Measurements from ENCODE around the gene SLC22A12. TPM values are rescaled to one million over a fixed set of nuclear protein-coding genes. Genes with fewer than 3 reads are reported as not detected.

SLC22A12 gene
- total and polyA plus RNA-seq, 2 of the 8 experiments (the other 6 are each of a cell fraction or from before 2014, with no cell fraction given), result not detected

DNA sequence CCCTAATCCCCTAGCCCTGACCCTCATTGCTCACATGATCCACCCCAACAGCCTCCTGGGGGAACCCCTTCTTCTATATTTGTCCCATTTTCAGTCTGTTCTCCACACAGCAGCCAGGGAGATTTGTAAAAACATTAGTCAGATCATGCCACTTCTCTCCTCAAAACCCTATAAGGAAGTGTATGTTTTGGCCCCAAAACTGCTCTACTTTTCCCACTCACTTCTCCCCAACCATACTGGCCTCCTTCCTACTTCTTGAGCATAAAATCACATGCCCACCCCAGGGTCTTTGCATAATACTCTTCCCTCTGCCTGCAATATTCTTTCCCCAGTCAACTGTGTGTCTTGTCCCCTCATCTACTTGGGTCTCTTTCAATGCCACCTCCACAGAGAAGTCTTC lies 4.7 kb upstream of the SLC22A12 start (continued):
- TF ChIP-seq, protein P1, sequence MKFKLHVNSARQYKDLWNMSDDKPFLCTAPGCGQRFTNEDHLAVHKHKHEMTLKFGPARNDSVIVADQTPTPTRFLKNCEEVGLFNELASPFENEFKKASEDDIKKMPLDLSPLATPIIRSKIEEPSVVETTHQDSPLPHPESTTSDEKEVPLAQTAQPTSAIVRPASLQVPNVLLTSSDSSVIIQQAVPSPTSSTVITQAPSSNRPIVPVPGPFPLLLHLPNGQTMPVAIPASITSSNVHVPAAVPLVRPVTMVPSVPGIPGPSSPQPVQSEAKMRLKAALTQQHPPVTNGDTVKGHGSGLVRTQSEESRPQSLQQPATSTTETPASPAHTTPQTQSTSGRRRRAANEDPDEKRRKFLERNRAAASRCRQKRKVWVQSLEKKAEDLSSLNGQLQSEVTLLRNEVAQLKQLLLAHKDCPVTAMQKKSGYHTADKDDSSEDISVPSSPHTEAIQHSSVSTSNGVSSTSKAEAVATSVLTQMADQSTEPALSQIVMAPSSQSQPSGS (IDR thresholded peaks at IDR 0.05; ENCODE audit: low read length), result no peak
- no peak for TF ChIP-seq BRCA1 (IDR thresholded peaks at IDR 0.05; ENCODE audit: low read depth, low read length)
- no peak for TF ChIP-seq POLR2A (IDR thresholded peaks at IDR 0.05; ENCODE audit: control extremely low read depth in 1 of 2, low read depth in 2 of 2, low read length in 2 of 2)
- TF ChIP-seq HDAC2 (IDR thresholded peaks at IDR 0.05; ENCODE audit: borderline replicate concordance in 1 of 2, low read depth in 2 of 2, low read length in 2 of 2), result no peak
- no peak for TF ChIP-seq CREB1 (IDR thresholded peaks at IDR 0.05)
- no peak for TF ChIP-seq SP4 (IDR thresholded peaks at IDR 0.05; ENCODE audit: low read length)

Measured in H1 (cell line).